Brain microvascular endothelial cell (primary cell): Measurements from ENCODE around the gene YY1.

ENCODE experiments used
- DNase-seq: peaks from one replicate; pipeline ENCODE4 v3.0.0-alpha.2; 2020
- H3K27ac ChIP-seq: fragments of 250-450 bp; sonication (Bioruptor Pico); 2 replicates; pipeline ENCODE4 v1.5.1; 2020; ENCODE audit warnings: mild to moderate bottlenecking, moderate library complexity
- H3K27me3 ChIP-seq: fragments of 250-450 bp; sonication (Bioruptor Pico); replicated peaks from 2 replicates; pipeline ENCODE4 v1.5.1; 2020; ENCODE audit warnings: mild to moderate bottlenecking
- H3K36me3 ChIP-seq: fragments of 250-450 bp; sonication (Bioruptor Pico); replicated peaks from 2 replicates; pipeline ENCODE4 v1.5.1; 2020; ENCODE audit warnings: mild to moderate bottlenecking
- H3K4me3 ChIP-seq: 2 replicates; pipeline ENCODE4 v1.5.1; 2011; ENCODE audit warnings: low read depth, mild to moderate bottlenecking, control low read depth, low read length, moderate library complexity
- CTCF ChIP-seq: IDR thresholded peaks from 2 replicates; pipeline ENCODE4 v1.5.1; 2011; ENCODE audit warnings: low read depth, mild to moderate bottlenecking, moderate library complexity, low read length, control low read depth, inconsistent platforms; ENCODE audit errors: missing control alignments
- in situ Hi-C: cut with HindIII; loops from 2 replicates; pipeline ENCODE4 v1.10.0; 2017; ENCODE audit warnings: low sequenced_read_pairs, low pct_ligation_motif_present

YY1 gene

GRCh38 chr14:100327128-100327527, 88.2 kb downstream of the YY1 start:
- Histone ChIP-seq H3K4me3 (no peak overlapping the region), H3K27me3 (no peaks in the 10 kb centered on the region), H3K36me3 (no peaks in the 10 kb centered on the region), H3K27ac (no peak overlapping the region)
- TF ChIP-seq CTCF = no peak
- in situ Hi-C loops = no loop called here
- DNase-seq = no peak

- Histone ChIP-seq H3K27ac (no peak overlapping the region), H3K27me3 (no peaks in the 10 kb centered on the region), H3K4me3 (no peak overlapping the region), H3K36me3 (peaks cover 7% of the 10 kb centered on the region)
- in situ Hi-C loops = no loop called here
- no peak for TF ChIP-seq CTCF
- no peak for DNase-seq
Measured at GRCh38 chr14:100328495-100329163, 89.7 kb downstream of the YY1 start.

GRCh38 chr14:100329233-100330006, 90.5 kb downstream of the YY1 start:
- no peak for TF ChIP-seq CTCF
- H3K36me3 ChIP-seq = peaks cover 11% of the 10 kb centered on the region
- in situ Hi-C loops = no loop called here
- no peak for DNase-seq
- H3K27ac ChIP-seq = no peak overlapping the region
- no peak overlapping the region for H3K4me3 ChIP-seq
- no peaks in the 10 kb centered on the region for H3K27me3 ChIP-seq

- in situ Hi-C loops = no loop called here
- TF ChIP-seq CTCF = no peak
Measured at GRCh38 chr14:100330007-100330344, 91.0 kb downstream of the YY1 start.

GRCh38 chr14:100330388-100330931, 91.5 kb downstream of the YY1 start:
- Histone ChIP-seq H3K27me3 (no peaks in the 10 kb centered on the region), H3K36me3 (peaks cover 20% of the 10 kb centered on the region), H3K27ac (no peak overlapping the region), H3K4me3 (no peak overlapping the region)
- in situ Hi-C loops = no loop called here
- TF ChIP-seq CTCF = no peak
- no peak for DNase-seq

More at GRCh38 chr14:100330007-100330344, 91.0 kb downstream of the YY1 start:
- H3K36me3 ChIP-seq = peaks cover 16% of the 10 kb centered on the region
- no peak overlapping the region for H3K27ac ChIP-seq
- no peaks in the 10 kb centered on the region for H3K27me3 ChIP-seq
- H3K4me3 ChIP-seq = no peak overlapping the region
- DNase-seq = no peak
